ENCODE results near the gene DCAF10. TPM values are rescaled to one million over a fixed set of nuclear protein-coding genes. Genes with fewer than 3 reads are reported as not detected.

DCAF10 gene
- total and polyA plus RNA-seq, 2 of the 8 experiments (the other 6 are each of a cell fraction or from before 2014, with no cell fraction given), result 7.1 to 15.0 TPM

DNA sequence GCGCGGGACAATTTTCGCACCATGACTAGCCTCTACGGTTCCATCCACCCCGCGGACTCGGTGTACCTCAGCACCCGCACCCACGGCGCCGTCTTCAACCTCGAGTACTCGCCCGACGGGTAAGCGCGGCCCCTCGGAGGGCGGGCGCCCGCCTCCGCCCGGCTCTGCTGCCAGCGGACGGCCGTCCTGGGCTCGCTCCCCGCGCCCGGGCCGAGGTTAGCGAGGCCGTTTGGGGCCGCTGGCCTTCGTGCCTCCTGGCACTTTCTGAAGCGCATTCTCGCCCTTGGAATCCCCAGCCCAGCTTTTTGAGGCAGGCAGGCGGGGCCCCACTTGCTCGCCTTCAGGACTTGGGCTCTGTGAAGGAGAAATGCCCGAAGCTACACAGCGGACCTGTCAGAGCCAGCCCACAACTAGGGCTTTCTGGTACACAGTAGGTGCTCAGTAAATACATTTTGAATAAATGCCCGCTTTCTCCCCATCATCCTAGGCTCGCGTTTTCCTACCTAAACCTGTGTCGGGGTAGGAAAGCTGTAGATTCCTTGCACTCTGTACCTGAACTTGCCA lies 772 bp downstream of the DCAF10 start:
- ChIA-PET CTCF (ENCODE audit: partially characterized antibody) (interaction anchor here (0.6 to 2.0 kb wide), 4 partner anchors 14 to 27 kb away, joined by 3 to 10 read pairs (median 4); partner anchors contain the start of gene EXOSC3), POLR2A (ENCODE audit: partially characterized antibody) (interaction anchor here (0.5 to 2.2 kb wide), 7 partner anchors 10 to 211 kb away, joined by 3 to 20 read pairs (median 4); partner anchors contain the start of genes EXOSC3 and TRMT10B)
- peak overlapping the region; percentile 90 to 95 for H3K4me2 ChIP-seq (ENCODE audit: insufficient read depth in 1 of 2, low read depth in 2 of 2, low read length in 2 of 2)
- no peak overlapping the region for H3K56ac ChIP-seq (replicated peaks; ENCODE audit: insufficient read length, low read depth, low read length)
- H3K9me3 ChIP-seq (ENCODE audit: insufficient read depth in 2 of 2, low read depth in 1 of 2, low read length in 1 of 2), result no peaks in the 10 kb centered on the region
- H3K79me1 ChIP-seq (ENCODE audit: low read depth, low read length), result peaks cover 2% of the 10 kb centered on the region; the same call in 1 of the 2 replicates
- DNase-seq (ENCODE audit: low read depth in 1 of 2, low spot score in 2 of 2) (no peak), FAIRE-seq (no peak)
- peak overlapping the region; percentile 58; the same call in 1 of the 2 replicates for H3K27ac ChIP-seq (ENCODE audit: low read depth, low read length)
- no peak overlapping the region for H4K5ac ChIP-seq (ENCODE audit: insufficient read length, low read depth, low read length)
- peak overlapping the region; percentile 93; the same call in 1 of the 2 replicates for H4K8ac ChIP-seq (ENCODE audit: extremely low read depth, insufficient read depth, low read length)
- peak overlapping the region; percentile 35; the same call in 1 of the 2 replicates for H2BK5ac ChIP-seq (ENCODE audit: low read depth, low read length)
- H3K23me2 ChIP-seq (ENCODE audit: low read depth, low read length), result peaks cover 6% of the 10 kb centered on the region; the same call in 1 of the 2 replicates
- H3K27me3 ChIP-seq (replicated peaks in 1 of 4; ENCODE audit: control insufficient read depth in 3 of 4, extremely low read depth in 1 of 4, insufficient read depth in 3 of 4, low read length in 3 of 4), result no peaks in the 10 kb centered on the region
- TF ChIP-seq CREB1 (IDR thresholded peaks at IDR 0.05) (no peak), JUN (IDR thresholded peaks at IDR 0.05; ENCODE audit: low read depth, low read length) (no peak), TCF12 (IDR thresholded peaks at IDR 0.05; ENCODE audit: low read depth, low read length) (no peak), POLR2AphosphoS5 (IDR thresholded peaks at IDR 0.05; ENCODE audit: low read depth, low read length) (no peak), CBX5 (IDR thresholded peaks at IDR 0.05; ENCODE audit: low read depth, low read length) (no peak), SIN3A (conservative IDR thresholded peaks at IDR 0.05 in 1 of 2, IDR thresholded peaks at IDR 0.05 in 1 of 2; ENCODE audit: low read depth in 1 of 2, low read length in 2 of 2) (0 out of 4 replicates have a peak, but pooled peaks of 1 of the 2 experiments have one; percentile 11), SP1 (IDR thresholded peaks at IDR 0.05; ENCODE audit: low read depth, low read length) (no peak), KDM4A (IDR thresholded peaks at IDR 0.05; ENCODE audit: low read depth, low read length, severe bottlenecking) (peak; percentile 10)
- no peak overlapping the region for H2BK120ac ChIP-seq (replicated peaks; ENCODE audit: low read depth, low read length)
- 1% methylated on average over 42 of the region's 45 CpGs; no CpG with 5 or more reads in 1 of the 2 experiments for WGBS, 2 experiments (ENCODE audit: extremely low coverage in 1 of 2, insufficient coverage in 1 of 2, insufficient read length in 1 of 2, insufficient replicate concordance in 2 of 2, low coverage in 1 of 2, low lambda C conversion rate in 2 of 2, missing lambda C conversion rate in 1 of 2)
- no peak overlapping the region for H2BK15ac ChIP-seq (ENCODE audit: low read length)
- no peak overlapping the region for H2BK20ac ChIP-seq (ENCODE audit: low read length)
- peak overlapping the region; percentile 70 to 97 (median 83) for H3K4me3 ChIP-seq (ENCODE audit: extremely low read depth in 1 of 4, insufficient read depth in 2 of 4, low read depth in 3 of 4, low read length in 4 of 4)
- no peak overlapping the region for H3K18ac ChIP-seq (ENCODE audit: extremely low read depth, low read length)
- no peak overlapping the region for H4K91ac ChIP-seq (replicated peaks; ENCODE audit: insufficient read length, low read length)
- no peak overlapping the region for H3K14ac ChIP-seq (ENCODE audit: insufficient read length)
- no peak overlapping the region for H2AFZ ChIP-seq (ENCODE audit: low read length)
- H3K9ac ChIP-seq (replicated peaks in 1 of 4; ENCODE audit: extremely low read depth in 1 of 4, low read depth in 3 of 4, low read length in 3 of 4), result peak overlapping the region; percentile 62 to 94 (median 78)
- H3K4me1 ChIP-seq (replicated peaks in 1 of 4; ENCODE audit: control insufficient read depth in 3 of 4, insufficient read depth in 4 of 4, low read length in 3 of 4), result peaks cover 2 to 11% (median 5%) of the 10 kb centered on the region in 4 experiments; a peak in 6 of 7 replicates
- peaks cover 4 to 8% of the 10 kb centered on the region in 2 experiments for H4K20me1 ChIP-seq (replicated peaks in 1 of 2; ENCODE audit: control insufficient read depth in 1 of 2, insufficient read depth in 2 of 2, low read length in 2 of 2)
- no peaks in the 10 kb centered on the region for H3K36me3 ChIP-seq (ENCODE audit: control insufficient read depth in 2 of 4, insufficient read depth in 4 of 4, low read length in 3 of 4)
- no peak overlapping the region for H2AK5ac ChIP-seq (ENCODE audit: low read depth, low read length)
- H3K79me2 ChIP-seq (ENCODE audit: control insufficient read depth in 1 of 2, insufficient read depth in 2 of 2, low read length in 2 of 2), result peaks cover 0 to 24% of the 10 kb centered on the region in 2 experiments; a peak in 2 of 4 replicates
- H2BK12ac ChIP-seq (ENCODE audit: low read depth, low read length), result no peak overlapping the region
- no peak overlapping the region for H3K23ac ChIP-seq (ENCODE audit: insufficient read length)
- H3K4ac ChIP-seq (replicated peaks; ENCODE audit: insufficient read length, low read depth, low read length), result no peak overlapping the region

Data from H1 (cell line).